Endothelial cell of umbilical vein (primary cell): Measurements from ENCODE around the gene DOCK4. TPM values are rescaled to one million over a fixed set of nuclear protein-coding genes. Genes with fewer than 3 reads are reported as not detected.

Experiments
- BruUV-seq: library from RNA; stranded (reverse); fragments of 400-500 nt; replicated peaks from 2 replicates; lab custom pipeline; 2021; lab: Mats Ljungman, UMichigan
- CTCF ChIA-PET: fragments of 300-600, 350-600 bp; sonication (Branson Sonifier 250); formaldehyde crosslinking; loops from one replicate; lab custom pipeline; 2021; ENCODE audit warnings: antibody characterized with exemption, inconsistent platforms; lab: Charles Lee
- POLR2A ChIA-PET: fragments of 300-600, 350-600 bp; sonication (Branson Sonifier 250); formaldehyde crosslinking; loops from one replicate; lab custom pipeline; 2021; ENCODE audit warnings: antibody characterized with exemption, inconsistent platforms; lab: Charles Lee
- DNase-seq: peaks from one replicate; pipeline ENCODE4 v3.0.0-alpha.2; 2011; ENCODE audit warnings: low read depth, low spot score
- FAIRE-seq: peaks from 2 replicates; lab custom pipeline; 2011; peaks lifted over from hg19 to GRCh38; lab: Jason Lieb, UNC
- H2AFZ ChIP-seq: 2 replicates; pipeline ENCODE4 v1.6.0; 2012; ENCODE audit warnings: low read depth, low read length, control low read depth, inconsistent platforms
- H3K27ac ChIP-seq: 2 replicates; pipeline ENCODE4 v1.5.1; 2011; ENCODE audit warnings: low read depth, mild to moderate bottlenecking, control low read depth, low read length, moderate library complexity; ENCODE audit not compliant: insufficient read depth
- H3K27me3 ChIP-seq, 2 experiments: 2 replicates each; pipeline versions ENCODE4 v1.6.0 to v1.6.1; 2011; ENCODE audit warnings: low read length in 2 of 2, mixed read lengths in 1 of 2; ENCODE audit not compliant: control insufficient read depth in 2 of 2, insufficient read depth in 2 of 2
- H3K36me3 ChIP-seq, 2 experiments: 2 replicates in 1 of 2; 3 replicates in 1 of 2; pipeline ENCODE4 v1.5.1; 2011; ENCODE audit warnings: low read length in 2 of 2, mild to moderate bottlenecking in 1 of 2, moderate library complexity in 1 of 2; ENCODE audit not compliant: control insufficient read depth in 2 of 2, insufficient read depth in 2 of 2; ENCODE audit errors: extremely low read depth in 1 of 2
- H3K4me1 ChIP-seq: 3 replicates; pipeline ENCODE4 v1.5.1; 2011; ENCODE audit warnings: mild to moderate bottlenecking, low read length; ENCODE audit not compliant: control insufficient read depth, insufficient read depth; ENCODE audit errors: extremely low read depth
- H3K4me2 ChIP-seq: 2 replicates; pipeline ENCODE4 v1.6.1; 2011; ENCODE audit warnings: low read length, control low read depth, mixed read lengths; ENCODE audit not compliant: insufficient read depth
- H3K4me3 ChIP-seq, 3 experiments: fragments of 200-600 bp in 1 of 3; sonication (generic), shearing (Covaris generic) in 1 of 3; replicated peaks in 1 of 3; 2 replicates each; pipeline ENCODE4 v1.5.1; 2011 to 2016; ENCODE audit warnings: control low read depth in 3 of 3, low read length in 3 of 3, mild to moderate bottlenecking in 2 of 3, inconsistent platforms in 1 of 3, low read depth in 1 of 3, moderate library complexity in 1 of 3; ENCODE audit not compliant: insufficient read depth in 1 of 3
- H3K79me2 ChIP-seq: 2 replicates; pipeline ENCODE4 v1.6.0; 2012; ENCODE audit warnings: low read length, inconsistent platforms; ENCODE audit not compliant: control insufficient read depth, insufficient read depth
- H3K9ac ChIP-seq: replicated peaks from 2 replicates; pipeline ENCODE3; 2011; ENCODE audit warnings: low read length, control low read depth; ENCODE audit not compliant: insufficient read depth; ENCODE audit errors: extremely low read depth
- H3K9me1 ChIP-seq: replicated peaks from 3 replicates; pipeline ENCODE4 v1.6.0; 2011; ENCODE audit warnings: mild to moderate bottlenecking, low read length; ENCODE audit not compliant: control insufficient read depth, insufficient read depth; ENCODE audit errors: extremely low read depth
- H3K9me3 ChIP-seq: replicated peaks from 2 replicates; pipeline ENCODE4 v1.5.1; 2012; ENCODE audit warnings: low read length, inconsistent platforms; ENCODE audit not compliant: control insufficient read depth, insufficient read depth
- H4K20me1 ChIP-seq: replicated peaks from 2 replicates; pipeline ENCODE3; 2011; ENCODE audit warnings: mild to moderate bottlenecking, low read length; ENCODE audit not compliant: control insufficient read depth, insufficient read depth; ENCODE audit errors: extremely low read depth
- FOS ChIP-seq: IDR thresholded peaks from 2 replicates; pipeline ENCODE4 v1.6.1; 2011; ENCODE audit warnings: mild to moderate bottlenecking, low read length, moderate library complexity, borderline replicate concordance; ENCODE audit not compliant: insufficient read depth
- MAX ChIP-seq: IDR thresholded peaks from 2 replicates; pipeline ENCODE4 v1.6.1; 2011; ENCODE audit not compliant: insufficient read depth, insufficient read length
- MYC ChIP-seq: IDR thresholded peaks from one replicate; pipeline ENCODE4 v1.6.1; 2011; ENCODE audit warnings: mild to moderate bottlenecking, low read depth, low read length
- POLR2AphosphoS5 ChIP-seq: IDR thresholded peaks from 2 replicates; pipeline ENCODE4 v1.6.1; 2012; ENCODE audit warnings: low read depth, mild to moderate bottlenecking, control low read depth, low read length, moderate library complexity; ENCODE audit not compliant: insufficient read depth
- dilution Hi-C: fragments of 300-500 bp; cut with MboI; formaldehyde crosslinking; loops from one replicate; pipeline ENCODE4 v1.15.0; 2019; ENCODE audit warnings: low sequenced_read_pairs; ENCODE audit not compliant: extremely low pct_ligation_motif_present
- intact Hi-C: fragments of 100-400 bp; cut with micrococcal nuclease; formaldehyde crosslinking; loops from one replicate; pipeline ENCODE4 v1.10.0; 2022
- polyA plus RNA-seq, 4 experiments: library from polyadenylated mRNA; depleted of rRNA in 3 of 4; stranded (reverse) in 3 of 4; unstranded in 1 of 4; fragments of >200 nt; gene quantifications; 2 replicates each; pipeline versions ENCODE4 v1.2.1 to v1.2.3, GENCODE V29; 2011 to 2012; ENCODE audit warnings: missing spikeins in 1 of 4
- total RNA-seq: library from RNA; stranded (reverse); gene quantifications from 2 replicates; pipeline ENCODE4 v1.2.3, GENCODE V29; 2021
- TF ChIP-seq, protein P1 (sequence below), 2 donors: IDR thresholded peaks; 1 replicate in 1 of 2; 2 replicates in 1 of 2; pipeline ENCODE4 v1.5.1; 2011; ENCODE audit warnings: low read length in 2 of 2, mild to moderate bottlenecking in 2 of 2, moderate library complexity in 2 of 2, control low read depth in 1 of 2, inconsistent platforms in 1 of 2, low read depth in 1 of 2; ENCODE audit not compliant: insufficient read depth in 1 of 2; ENCODE audit errors: extremely low read depth in 1 of 2

DOCK4 gene
- total and polyA plus RNA-seq, 2 donors (not counting 3 experiments of a cell fraction or from before 2014, with no cell fraction given): 47.4 to 164 TPM

DNA sequence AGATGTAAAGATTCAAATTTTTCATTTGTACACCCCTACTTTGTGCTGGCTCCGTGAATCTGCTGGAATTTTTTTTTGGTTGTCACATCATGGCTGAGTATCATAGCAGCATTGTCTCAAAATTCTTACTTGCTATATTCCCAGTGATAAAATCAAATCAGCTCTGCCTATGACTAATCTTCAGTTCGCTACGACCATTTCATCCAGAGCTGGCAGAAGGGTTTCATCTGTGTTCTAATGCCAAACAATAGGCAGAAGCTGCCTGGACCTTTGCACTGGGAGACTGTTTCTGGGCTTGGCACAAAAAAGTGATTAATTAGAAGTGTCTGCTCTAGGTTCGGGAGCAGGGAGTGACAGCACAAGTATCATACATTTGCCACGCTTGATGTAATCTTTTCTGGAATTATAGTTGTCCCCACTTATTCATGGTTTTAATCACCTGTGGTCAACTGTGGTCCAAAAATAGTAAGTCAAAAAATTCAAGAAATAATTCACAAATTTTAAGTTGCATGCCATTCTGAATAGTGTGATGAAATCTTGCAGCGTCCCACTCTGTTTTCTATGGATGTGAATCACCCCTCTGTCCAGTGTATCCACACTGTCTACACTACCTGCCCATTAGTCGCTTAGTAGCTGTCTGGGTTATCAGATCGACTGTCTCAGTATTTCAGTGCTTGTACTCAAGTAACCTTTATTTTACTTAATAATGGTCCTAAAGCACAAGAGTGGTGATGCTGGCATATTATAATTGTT lies 523.4 kb downstream of the DOCK4 start:
- DNase-seq: no peak
- Histone ChIP-seq H3K4me2 (no peak overlapping the region), H3K79me2 (no peaks in the 10 kb centered on the region), H3K9me1 (no peaks in the 10 kb centered on the region), H3K9me3 (no peaks in the 10 kb centered on the region), H2AFZ (no peak overlapping the region), H3K4me1 (peaks cover 2% of the 10 kb centered on the region), H4K20me1 (no peaks in the 10 kb centered on the region), H3K4me3 (no peak overlapping the region), H3K9ac (no peak overlapping the region), H3K27ac (no peak overlapping the region), H3K27me3 (no peaks in the 10 kb centered on the region), H3K36me3 (no peaks in the 10 kb centered on the region)
- BruUV-seq: no TSS peak
- CTCF ChIA-PET: no interaction called here
- intact Hi-C loops: no loop called here
- no peak for FAIRE-seq
- dilution Hi-C loops: no loop called here
- POLR2A ChIA-PET: no interaction called here
- no peak for TF ChIP-seq MYC
- TF ChIP-seq POLR2AphosphoS5: no peak
- TF ChIP-seq, protein P1, sequence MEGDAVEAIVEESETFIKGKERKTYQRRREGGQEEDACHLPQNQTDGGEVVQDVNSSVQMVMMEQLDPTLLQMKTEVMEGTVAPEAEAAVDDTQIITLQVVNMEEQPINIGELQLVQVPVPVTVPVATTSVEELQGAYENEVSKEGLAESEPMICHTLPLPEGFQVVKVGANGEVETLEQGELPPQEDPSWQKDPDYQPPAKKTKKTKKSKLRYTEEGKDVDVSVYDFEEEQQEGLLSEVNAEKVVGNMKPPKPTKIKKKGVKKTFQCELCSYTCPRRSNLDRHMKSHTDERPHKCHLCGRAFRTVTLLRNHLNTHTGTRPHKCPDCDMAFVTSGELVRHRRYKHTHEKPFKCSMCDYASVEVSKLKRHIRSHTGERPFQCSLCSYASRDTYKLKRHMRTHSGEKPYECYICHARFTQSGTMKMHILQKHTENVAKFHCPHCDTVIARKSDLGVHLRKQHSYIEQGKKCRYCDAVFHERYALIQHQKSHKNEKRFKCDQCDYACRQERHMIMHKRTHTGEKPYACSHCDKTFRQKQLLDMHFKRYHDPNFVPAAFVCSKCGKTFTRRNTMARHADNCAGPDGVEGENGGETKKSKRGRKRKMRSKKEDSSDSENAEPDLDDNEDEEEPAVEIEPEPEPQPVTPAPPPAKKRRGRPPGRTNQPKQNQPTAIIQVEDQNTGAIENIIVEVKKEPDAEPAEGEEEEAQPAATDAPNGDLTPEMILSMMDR (IDR thresholded peaks at IDR 0.05; ENCODE audit: extremely low read depth in 1 of 2, insufficient read depth in 1 of 2, low read depth in 1 of 2, low read length in 2 of 2): no peak
- TF ChIP-seq FOS: no peak
- TF ChIP-seq MAX: no peak
